ENCODE results near the gene RO60. TPM values are rescaled to one million over a fixed set of nuclear protein-coding genes. Genes with fewer than 3 reads are reported as not detected.

The RO60 gene
- total and polyA plus RNA-seq, 2 of the 13 experiments (the other 11 are each of a cell fraction or from before 2014, with no cell fraction given) = 20.3 to 53.7 TPM

DNA sequence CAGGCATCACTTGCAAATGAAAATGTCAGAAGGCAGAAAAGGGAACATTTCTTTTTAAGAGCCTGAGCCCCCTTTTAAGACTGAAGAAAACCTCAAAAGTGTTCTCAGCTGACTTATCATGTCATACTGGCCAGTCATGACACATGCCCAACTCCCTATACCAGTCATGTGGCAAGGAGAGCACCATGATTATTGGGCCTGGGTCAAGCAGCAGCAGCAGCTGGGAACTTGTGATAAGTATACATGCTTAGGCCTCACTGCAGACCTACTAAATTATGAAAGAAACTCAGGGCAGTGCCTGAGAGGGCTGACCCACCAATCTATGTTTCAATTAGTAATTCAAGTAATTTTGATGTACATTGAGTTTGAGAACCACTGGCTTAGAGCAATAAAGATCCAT is 8.6 kb downstream of the RO60 start (continued):
- no peak for TF ChIP-seq LRRFIP1 (CRISPR knock-in tag; conservative IDR thresholded peaks at IDR 0.05)
- no peak for TF ChIP-seq IRF1 (CRISPR knock-in tag; IDR thresholded peaks at IDR 0.05; ENCODE audit: low read depth)
- TF ChIP-seq, protein P1, sequence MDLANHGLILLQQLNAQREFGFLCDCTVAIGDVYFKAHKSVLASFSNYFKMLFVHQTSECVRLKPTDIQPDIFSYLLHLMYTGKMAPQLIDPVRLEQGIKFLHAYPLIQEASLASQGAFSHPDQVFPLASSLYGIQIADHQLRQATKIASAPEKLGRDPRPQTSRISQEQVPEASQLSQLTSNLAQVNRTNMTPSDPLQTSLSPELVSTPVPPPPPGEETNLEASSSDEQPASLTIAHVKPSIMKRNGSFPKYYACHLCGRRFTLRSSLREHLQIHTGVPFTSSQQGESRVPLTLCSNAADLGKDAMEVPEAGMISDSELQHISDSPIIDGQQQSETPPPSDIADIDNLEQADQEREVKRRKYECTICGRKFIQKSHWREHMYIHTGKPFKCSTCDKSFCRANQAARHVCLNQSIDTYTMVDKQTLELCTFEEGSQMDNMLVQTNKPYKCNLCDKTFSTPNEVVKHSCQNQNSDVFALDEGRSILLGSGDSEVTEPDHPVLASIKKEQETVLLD (CRISPR knock-in tag; IDR thresholded peaks at IDR 0.05; ENCODE audit: low read depth) = no peak

GRCh38 chr1:193069748-193070385 is 10.5 kb downstream of the RO60 start:
- no peaks in the 10 kb centered on the region for H4K20me1 ChIP-seq (ENCODE audit: insufficient read depth, low read length)
- no peak for FAIRE-seq
- H3K4me1 ChIP-seq (ENCODE audit: insufficient read depth, low read length) = no peaks in the 10 kb centered on the region
- ChIA-PET POLR2A (interaction anchor here (1.0 kb wide), 1 partner anchor 11 kb away, joined by 3 read pairs; the partner anchor contains the start of gene UCHL5), CTCF (ENCODE audit: low intra/inter-chr PET ratio, low total read pairs) (interaction anchor here (0.6 kb wide), 1 partner anchor 52 kb away, joined by 3 read pairs; the partner anchor contains the start of gene CDC73)
- H3K9me3 ChIP-seq (ENCODE audit: low read length) = no peaks in the 10 kb centered on the region
- no peaks in the 10 kb centered on the region for H3K27me3 ChIP-seq (ENCODE audit: control insufficient read depth in 1 of 2, insufficient read depth in 2 of 2, low read length in 2 of 2)
- DNase-seq (ENCODE audit: low spot score) = no peak
- WGBS (ENCODE audit: low lambda C conversion rate) = 76% methylated on average over 4 of the region's 4 CpGs
- peaks cover 0 to 20% of the 10 kb centered on the region in 2 experiments; a peak in 2 of 5 replicates for H3K36me3 ChIP-seq (replicated peaks in 1 of 2; ENCODE audit: control insufficient read depth in 1 of 2, insufficient read depth in 2 of 2, low read length in 2 of 2)
- H2AFZ ChIP-seq (ENCODE audit: low read length) = no peak overlapping the region
- in situ Hi-C loops (cut with HindIII; ENCODE audit: extremely low pct_ligation_motif_present, low pct_unique_long_range_greater_than_20kb) (no loop called here), intact Hi-C loops (cut with micrococcal nuclease; ENCODE audit: unreplicated experiment) (loop anchor here (2.0 kb wide), 1 partner anchor 15 kb away; no protein-coding TSS in a partner anchor)
- BruUV-seq (replicated peaks) = no TSS peak
- H3K4me2 ChIP-seq (ENCODE audit: low read depth, low read length) = no peak overlapping the region
- H3K79me2 ChIP-seq (ENCODE audit: insufficient read depth, low read length) = peaks cover 35% of the 10 kb centered on the region
- H3K9ac ChIP-seq (ENCODE audit: insufficient read depth, low read depth, low read length) = no peak overlapping the region
- peak; percentile 80 for ATAC-seq
- no peak overlapping the region for H3K27ac ChIP-seq (ENCODE audit: extremely low read length, insufficient read depth, low read length)
- H3K4me3 ChIP-seq (replicated peaks in 1 of 3; ENCODE audit: insufficient read depth in 1 of 3, low read depth in 2 of 3, low read length in 3 of 3) = no peak overlapping the region
- TF ChIP-seq MTA1 (CRISPR knock-in tag; IDR thresholded peaks at IDR 0.05; ENCODE audit: borderline replicate concordance) (no peak), ZNF367 (CRISPR knock-in tag; IDR thresholded peaks at IDR 0.05; ENCODE audit: borderline replicate concordance) (no peak), ZNF225 (CRISPR knock-in tag; IDR thresholded peaks at IDR 0.05) (no peak), NFE2L1 (CRISPR knock-in tag; IDR thresholded peaks at IDR 0.05; ENCODE audit: borderline replicate concordance) (no peak), ZFX (CRISPR knock-in tag; IDR thresholded peaks at IDR 0.05; ENCODE audit: low read depth) (no peak), ZNF772 (CRISPR knock-in tag; IDR thresholded peaks at IDR 0.05) (no peak), RCOR2 (CRISPR knock-in tag; IDR thresholded peaks at IDR 0.05) (no peak), ZNF296 (CRISPR knock-in tag; conservative IDR thresholded peaks at IDR 0.05) (no peak), MYC (CRISPR knock-in tag; IDR thresholded peaks at IDR 0.05; ENCODE audit: borderline replicate concordance) (no peak), ZNF672 (CRISPR knock-in tag; IDR thresholded peaks at IDR 0.05) (no peak), ZZZ3 (CRISPR knock-in tag; IDR thresholded peaks at IDR 0.05; ENCODE audit: borderline replicate concordance) (no peak), THAP7 (CRISPR knock-in tag; IDR thresholded peaks at IDR 0.05) (no peak), ZNF44 (CRISPR knock-in tag; IDR thresholded peaks at IDR 0.05) (no peak), HIVEP1 (CRISPR knock-in tag; IDR thresholded peaks at IDR 0.05) (no peak), ZNF253 (CRISPR knock-in tag; IDR thresholded peaks at IDR 0.05; ENCODE audit: borderline replicate concordance) (no peak)

Measured in HepG2 (cell line).